Upper lobe of left lung (tissue), 6 donors: Measurements from ENCODE around the gene MT4. TPM values are rescaled to one million over a fixed set of nuclear protein-coding genes. Genes with fewer than 3 reads are reported as not detected.
"Not testable (repeated sequence)": the region's sequence is repeated elsewhere in the genome, so short reads cannot be mapped to it uniquely, and the experiment has no call there.

Experiments used
- ATAC-seq, 2 donors: fragments of 200-7000 bp; cut with Tn5 transposase; one replicate each; pipeline ENCODE4 v1.9.1; 2022; ENCODE audit warnings: mild to moderate bottlenecking in 2 of 2, moderate library complexity in 2 of 2; ENCODE audit not compliant: low FRiP score in 2 of 2
- DNase-seq, 2 donors: peaks; one replicate each; pipeline ENCODE4 v3.0.0-alpha.2; 2019 to 2020
- H3K27ac ChIP-seq, 4 donors: fragments of 200-600 bp; sonication (generic); one replicate each; pipeline ENCODE4 v1.5.1; 2016 to 2019
- H3K27me3 ChIP-seq, 4 donors: fragments of 200-600 bp; sonication (generic); one replicate each; pipeline ENCODE4 v1.5.1; 2017 to 2019
- H3K36me3 ChIP-seq, 4 donors: fragments of 200-600 bp; sonication (generic); one replicate each; pipeline ENCODE4 v1.5.1; 2016 to 2019
- H3K4me1 ChIP-seq, 4 donors: fragments of 200-600 bp; sonication (generic); one replicate each; pipeline ENCODE4 v1.5.1; 2018 to 2019
- H3K4me3 ChIP-seq, 4 donors: fragments of 200-600 bp; sonication (generic); one replicate each; pipeline ENCODE4 v1.5.1; 2017 to 2019; ENCODE audit warnings: mild to moderate bottlenecking in 2 of 4, moderate library complexity in 1 of 4
- H3K9me3 ChIP-seq, 4 donors: fragments of 200-600 bp; sonication (generic); one replicate each; pipeline ENCODE4 v1.5.1; 2018 to 2019
- EP300 ChIP-seq, 4 donors: sonication (generic); formaldehyde crosslinking; IDR thresholded peaks; one replicate each; pipeline ENCODE4 v1.5.1; 2017; ENCODE audit warnings: antibody characterized with exemption in 4 of 4, control low read depth in 2 of 4
- POLR2A ChIP-seq, 4 donors: fragments of 450-650 bp; IDR thresholded peaks; one replicate each; pipeline ENCODE4 v1.5.1; 2016 to 2017; ENCODE audit warnings: antibody characterized with exemption in 4 of 4, mild to moderate bottlenecking in 2 of 4
- POLR2AphosphoS5 ChIP-seq, 2 donors: sonication (generic); formaldehyde crosslinking; IDR thresholded peaks; one replicate each; pipeline ENCODE4 v1.5.1; 2017; ENCODE audit warnings: antibody characterized with exemption in 2 of 2
- WGBS, 2 donors: methylation state at CpG; one replicate each; pipeline ENCODE4 v1.1.5; 2017 to 2018; 5-methylcytosine and 5-hydroxymethylcytosine counted together
- total RNA-seq, 6 donors: library from RNA; depleted of rRNA in 4 of 6; stranded (reverse); fragments of >200 nt in 4 of 6; gene quantifications; one replicate each; pipeline versions ENCODE4 v1.1.0 to v1.2.1, GENCODE V29; 2016 to 2021
- TF ChIP-seq, protein P1 (sequence below), 6 experiments: fragments of 450-650 bp in 4 of 6; fragments of 200-600 bp in 2 of 6; sonication (generic) in 2 of 6; IDR thresholded peaks; one replicate each; pipeline ENCODE4 v1.5.1; 2016 to 2019; ENCODE audit warnings: antibody characterized with exemption in 6 of 6
- donor health status: DM: no; HTN: no; CAD: no; lungs with moderate emphysema.
- donor health status: DM: no; HTN: yes; CAD: no; lungs with severe emphysema.

Gene MT4
- total RNA-seq, 6 donors from 2014 or later, result not detected

DNA sequence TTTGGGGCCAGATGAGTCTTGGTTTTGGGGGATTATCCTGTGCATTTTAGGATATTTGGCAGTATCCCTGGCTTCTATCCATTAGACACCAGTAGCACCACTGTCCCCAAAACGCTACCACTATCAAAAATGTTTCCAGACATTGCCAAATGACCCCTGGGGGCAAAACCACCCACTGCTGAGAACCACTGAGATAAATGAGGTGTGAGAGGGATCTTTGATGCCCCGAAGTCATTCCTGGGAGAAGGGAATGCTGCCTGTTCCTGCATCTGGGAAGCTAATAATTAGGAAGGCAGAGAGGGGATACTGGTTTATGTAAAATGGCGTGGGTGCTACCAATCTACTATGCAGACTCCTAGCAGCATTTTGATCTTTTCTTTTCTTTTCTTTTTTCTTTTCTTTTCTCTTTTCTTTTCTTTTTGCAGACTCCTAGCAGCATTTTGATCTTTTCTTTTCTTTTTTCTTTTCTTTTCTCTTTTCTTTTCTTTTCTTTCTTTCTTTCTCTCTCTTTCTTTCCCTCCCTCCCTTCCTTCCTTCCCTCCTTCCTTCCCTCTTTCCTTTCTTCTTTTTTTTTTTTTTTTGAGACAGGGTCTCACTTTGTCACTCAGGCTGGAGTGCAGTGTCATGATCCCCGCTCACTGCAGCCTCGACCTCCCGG is 15.6 kb downstream of the MT4 start:
- WGBS, 2 donors, result 78 to 84% methylated on average over 6 of the region's 6 CpGs
- TF ChIP-seq, protein P1, sequence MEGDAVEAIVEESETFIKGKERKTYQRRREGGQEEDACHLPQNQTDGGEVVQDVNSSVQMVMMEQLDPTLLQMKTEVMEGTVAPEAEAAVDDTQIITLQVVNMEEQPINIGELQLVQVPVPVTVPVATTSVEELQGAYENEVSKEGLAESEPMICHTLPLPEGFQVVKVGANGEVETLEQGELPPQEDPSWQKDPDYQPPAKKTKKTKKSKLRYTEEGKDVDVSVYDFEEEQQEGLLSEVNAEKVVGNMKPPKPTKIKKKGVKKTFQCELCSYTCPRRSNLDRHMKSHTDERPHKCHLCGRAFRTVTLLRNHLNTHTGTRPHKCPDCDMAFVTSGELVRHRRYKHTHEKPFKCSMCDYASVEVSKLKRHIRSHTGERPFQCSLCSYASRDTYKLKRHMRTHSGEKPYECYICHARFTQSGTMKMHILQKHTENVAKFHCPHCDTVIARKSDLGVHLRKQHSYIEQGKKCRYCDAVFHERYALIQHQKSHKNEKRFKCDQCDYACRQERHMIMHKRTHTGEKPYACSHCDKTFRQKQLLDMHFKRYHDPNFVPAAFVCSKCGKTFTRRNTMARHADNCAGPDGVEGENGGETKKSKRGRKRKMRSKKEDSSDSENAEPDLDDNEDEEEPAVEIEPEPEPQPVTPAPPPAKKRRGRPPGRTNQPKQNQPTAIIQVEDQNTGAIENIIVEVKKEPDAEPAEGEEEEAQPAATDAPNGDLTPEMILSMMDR (IDR thresholded peaks at IDR 0.05), result no peak
- TF ChIP-seq POLR2A (IDR thresholded peaks at IDR 0.05) (no peak), POLR2AphosphoS5 (IDR thresholded peaks at IDR 0.05) (no peak), EP300 (IDR thresholded peaks at IDR 0.05) (no peak)

DNA sequence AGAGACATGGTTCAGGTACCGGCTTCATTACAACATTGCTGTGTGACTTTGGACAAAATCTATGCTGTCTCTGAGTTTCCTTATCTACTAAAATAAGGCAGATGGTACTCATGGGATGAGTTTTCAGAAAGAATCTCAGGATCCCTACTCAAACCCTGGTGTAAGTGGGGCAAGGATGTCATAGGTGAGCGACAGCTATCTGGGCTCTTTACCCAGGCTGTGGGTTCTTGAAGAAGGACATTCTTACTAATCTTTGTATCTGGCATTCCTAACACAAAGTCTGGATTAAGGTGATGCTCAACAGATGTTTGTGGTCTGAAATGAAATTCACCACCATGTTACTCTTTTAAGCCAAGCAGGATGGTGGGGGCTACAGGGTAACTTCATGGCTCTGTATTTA is 18.0 kb downstream of the MT4 start:
- not testable (repeated sequence) for H3K4me1 ChIP-seq, DNase-seq, ATAC-seq, H3K27me3 ChIP-seq, H3K27ac ChIP-seq, H3K4me3 ChIP-seq, H3K36me3 ChIP-seq, H3K9me3 ChIP-seq
- WGBS, 2 donors, result 95 to 100% methylated on average over 2 of the region's 2 CpGs

More for the DNA sequence above, 15.6 kb downstream of the MT4 start:
- Histone ChIP-seq H3K4me3 (no peak overlapping the region), H3K4me1 (no peaks in the 10 kb centered on the region), H3K27me3 (no peaks in the 10 kb centered on the region), H3K9me3 (no peaks in the 10 kb centered on the region), H3K36me3 (no peaks in the 10 kb centered on the region), H3K27ac (no peak overlapping the region)
- ATAC-seq, result no peak
- DNase-seq, result no peak

DNA sequence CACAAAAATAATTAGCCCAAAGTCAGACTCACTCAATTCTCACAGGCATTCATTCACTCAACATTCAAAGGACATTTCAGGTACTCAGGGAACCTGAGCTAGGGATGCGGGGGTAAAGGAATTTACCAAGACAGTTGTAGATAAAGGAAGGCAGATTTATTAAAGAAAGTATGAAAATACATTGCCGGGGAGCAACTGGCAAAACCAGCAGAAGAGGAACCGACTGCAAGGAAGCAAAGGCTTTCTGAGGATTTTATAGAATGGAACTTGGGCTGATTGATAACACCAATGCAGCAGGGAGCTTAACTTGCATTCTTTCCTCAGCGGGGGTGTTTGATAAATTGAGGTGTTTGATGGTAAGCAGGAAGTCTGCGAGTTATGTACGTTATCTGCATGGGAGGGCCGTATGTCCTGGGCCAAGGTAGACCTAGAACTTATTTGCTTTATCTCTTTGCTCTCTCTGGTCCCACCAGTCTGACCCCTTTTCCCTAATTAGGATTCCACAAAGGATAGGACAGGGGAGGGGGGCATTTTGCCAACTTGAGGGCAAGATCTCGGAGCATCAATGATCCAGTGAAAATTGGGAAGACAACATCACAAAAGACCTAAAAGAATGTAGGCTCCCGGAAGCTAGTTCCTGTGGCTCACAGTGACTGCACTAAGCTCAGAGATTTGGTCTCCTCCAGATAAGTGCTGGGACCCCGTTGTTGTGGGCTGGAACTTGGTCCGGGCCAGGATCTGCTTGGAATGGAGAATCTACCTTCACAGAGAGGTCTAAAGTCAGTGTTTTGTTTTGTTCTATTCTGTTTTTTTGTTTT is 18.7 kb downstream of the MT4 start:
- no peaks in the 10 kb centered on the region for H3K9me3 ChIP-seq
- no peak for DNase-seq
- TF ChIP-seq POLR2AphosphoS5 (IDR thresholded peaks at IDR 0.05) (no peak), POLR2A (IDR thresholded peaks at IDR 0.05) (no peak), EP300 (IDR thresholded peaks at IDR 0.05) (no peak)
- TF ChIP-seq, protein P1 (IDR thresholded peaks at IDR 0.05), result no peak
- H3K27ac ChIP-seq, result no peak overlapping the region
- no peaks in the 10 kb centered on the region for H3K27me3 ChIP-seq
- no peak for ATAC-seq
- H3K4me3 ChIP-seq, result no peak overlapping the region
- H3K4me1 ChIP-seq, result no peaks in the 10 kb centered on the region
- WGBS, 2 donors, result 76 to 77% methylated on average over 10 to 11 of the region's 11 CpGs
- no peaks in the 10 kb centered on the region for H3K36me3 ChIP-seq

DNA sequence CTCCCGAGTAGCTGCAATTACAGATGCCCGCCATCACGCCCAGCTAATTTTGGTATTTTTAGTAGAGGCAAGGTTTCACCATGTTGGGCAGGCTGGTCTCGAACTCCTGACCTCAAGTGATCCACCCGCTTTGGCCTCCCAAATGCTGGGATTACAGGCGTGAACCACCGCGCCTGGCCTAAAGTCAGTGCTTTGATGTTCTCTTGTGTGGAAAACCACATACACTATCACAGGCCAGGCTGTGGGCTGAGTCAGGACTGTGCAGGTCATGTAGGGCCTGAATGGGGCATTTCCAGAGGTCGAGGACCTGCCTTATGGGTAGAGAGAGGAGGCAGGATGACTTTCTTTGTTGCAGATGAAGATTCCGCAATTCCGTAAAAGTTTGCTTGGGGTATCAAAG is 19.4 kb downstream of the MT4 start:
- no peak for ATAC-seq
- no peak overlapping the region for H3K27ac ChIP-seq
- WGBS, 2 donors, result 87 to 95% methylated on average over 11 of the region's 11 CpGs
- H3K9me3 ChIP-seq, result no peaks in the 10 kb centered on the region
- H3K36me3 ChIP-seq, result no peaks in the 10 kb centered on the region
- peaks cover 2 to 6% (median 4%) of the 10 kb centered on the region in 4 donors for H3K27me3 ChIP-seq
- peaks cover 4 to 5% (median 5%) of the 10 kb centered on the region in 4 donors for H3K4me1 ChIP-seq
- TF ChIP-seq EP300 (IDR thresholded peaks at IDR 0.05) (no peak), POLR2AphosphoS5 (IDR thresholded peaks at IDR 0.05) (no peak)
- TF ChIP-seq, protein P1 (IDR thresholded peaks at IDR 0.05), result no peak
- DNase-seq, result no peak
- H3K4me3 ChIP-seq, result no peak overlapping the region

DNA sequence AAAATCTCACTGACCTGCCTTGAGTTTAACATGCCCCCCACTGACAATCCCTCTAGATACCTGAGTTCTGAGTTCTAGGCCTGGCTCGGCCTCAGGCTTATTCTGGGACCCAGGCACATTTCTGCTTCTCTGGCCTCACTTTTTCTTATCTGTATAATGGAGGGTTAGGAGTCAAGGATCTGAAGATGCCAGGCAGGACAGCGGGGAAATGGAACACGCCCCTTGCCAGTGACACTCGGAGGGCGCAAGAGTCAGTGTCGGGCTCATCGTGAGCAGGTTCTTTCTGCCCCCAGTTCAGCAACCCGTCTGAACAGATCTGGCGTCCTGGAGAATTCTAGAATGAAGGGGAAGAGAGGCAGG is 23.9 kb downstream of the MT4 start:
- Histone ChIP-seq H3K36me3 (no peaks in the 10 kb centered on the region), H3K4me3 (peak overlapping the region in 3 of 4 donors; percentile 31 to 46 (median 38)), H3K27ac (no peak overlapping the region), H3K27me3 (peaks cover 2 to 13% (median 8%) of the 10 kb centered on the region in 4 donors), H3K4me1 (peaks cover 10 to 12% (median 10%) of the 10 kb centered on the region in 4 donors), H3K9me3 (no peaks in the 10 kb centered on the region)
- DNase-seq (no peak), ATAC-seq (no peak)
- no peak for TF ChIP-seq POLR2AphosphoS5 (IDR thresholded peaks at IDR 0.05)
- no peak for TF ChIP-seq EP300 (IDR thresholded peaks at IDR 0.05)
- TF ChIP-seq, protein P1 (IDR thresholded peaks at IDR 0.05), result no peak
- no peak for TF ChIP-seq POLR2A (IDR thresholded peaks at IDR 0.05)
- WGBS, 2 donors, result 44 to 45% methylated on average over 9 of the region's 9 CpGs
